Body of pancreas (tissue), 4 donors: Measurements from ENCODE around the gene SLC29A1.

Experiments used
- POLR2A ChIP-seq, 3 donors: fragments of 450-650 bp; IDR thresholded peaks; one replicate each; pipeline ENCODE4 v1.6.1; 2016; ENCODE audit warnings: antibody characterized with exemption in 3 of 3, mild to moderate bottlenecking in 2 of 3
- TF ChIP-seq, protein P1 (sequence below), 7 experiments: fragments of 450-650 bp in 4 of 7; fragments of 200-600 bp in 3 of 7; sonication (generic) in 3 of 7; IDR thresholded peaks; one replicate each; pipeline ENCODE4 v1.5.1; 2016 to 2019; ENCODE audit warnings: antibody characterized with exemption in 7 of 7

DNA sequence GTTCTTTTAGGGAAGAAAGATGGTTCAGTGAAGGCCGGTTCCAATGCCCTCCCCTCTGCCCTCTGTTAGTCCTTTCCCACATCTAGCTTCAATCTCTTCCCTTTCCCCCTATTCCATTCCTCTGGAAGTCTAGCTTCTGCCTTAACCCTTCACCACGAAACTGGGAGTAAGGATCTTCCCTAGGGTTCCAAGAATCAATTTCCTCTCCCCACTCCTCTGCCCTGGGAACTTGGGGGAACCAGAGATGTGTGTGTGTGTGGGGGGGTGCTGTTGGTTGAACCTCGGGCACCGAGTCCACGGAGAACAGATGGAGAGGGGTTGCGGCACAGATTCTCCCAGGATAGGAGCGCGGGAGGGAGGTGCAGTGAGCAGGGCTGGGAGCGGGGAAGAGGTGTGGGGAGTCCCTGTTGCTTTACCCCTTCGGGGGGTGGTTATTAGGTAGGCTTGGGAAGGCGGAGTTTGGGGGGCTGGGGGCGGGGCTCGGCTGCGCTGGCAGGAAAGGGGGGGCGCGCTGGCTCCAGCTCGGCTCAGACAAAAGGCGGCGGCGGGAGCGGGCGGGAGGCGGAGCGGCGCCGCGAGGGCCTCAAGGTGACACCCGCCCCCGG, 46.6 kb downstream of the SLC29A1 start, which contains the start of gene TMEM151B:
- TF ChIP-seq, protein P1, sequence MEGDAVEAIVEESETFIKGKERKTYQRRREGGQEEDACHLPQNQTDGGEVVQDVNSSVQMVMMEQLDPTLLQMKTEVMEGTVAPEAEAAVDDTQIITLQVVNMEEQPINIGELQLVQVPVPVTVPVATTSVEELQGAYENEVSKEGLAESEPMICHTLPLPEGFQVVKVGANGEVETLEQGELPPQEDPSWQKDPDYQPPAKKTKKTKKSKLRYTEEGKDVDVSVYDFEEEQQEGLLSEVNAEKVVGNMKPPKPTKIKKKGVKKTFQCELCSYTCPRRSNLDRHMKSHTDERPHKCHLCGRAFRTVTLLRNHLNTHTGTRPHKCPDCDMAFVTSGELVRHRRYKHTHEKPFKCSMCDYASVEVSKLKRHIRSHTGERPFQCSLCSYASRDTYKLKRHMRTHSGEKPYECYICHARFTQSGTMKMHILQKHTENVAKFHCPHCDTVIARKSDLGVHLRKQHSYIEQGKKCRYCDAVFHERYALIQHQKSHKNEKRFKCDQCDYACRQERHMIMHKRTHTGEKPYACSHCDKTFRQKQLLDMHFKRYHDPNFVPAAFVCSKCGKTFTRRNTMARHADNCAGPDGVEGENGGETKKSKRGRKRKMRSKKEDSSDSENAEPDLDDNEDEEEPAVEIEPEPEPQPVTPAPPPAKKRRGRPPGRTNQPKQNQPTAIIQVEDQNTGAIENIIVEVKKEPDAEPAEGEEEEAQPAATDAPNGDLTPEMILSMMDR (IDR thresholded peaks at IDR 0.05), result no peak
- no peak for TF ChIP-seq POLR2A (IDR thresholded peaks at IDR 0.05)
